Activated effector memory CD4-positive, alpha-beta T cell treated with anti-CD3 and anti-CD28 coated beads, Interleukin-2, amount 50 U/mL, for 16 hours (primary cell): Measurements from ENCODE around the gene CXCR6.

Experiments
- DNase-seq: peaks from one replicate; pipeline ENCODE4 v3.0.0-alpha.2; 2020

CXCR6 gene

GRCh38 chr3:45922950-45923590 is 20.2 kb upstream of the CXCR6 start:
- peak; percentile 33 for DNase-seq

GRCh38 chr3:45923755-45924154 is 19.5 kb upstream of the CXCR6 start:
- DNase-seq, result no peak

- DNase-seq, result no peak
Measured at GRCh38 chr3:45927881-45928280, 15.4 kb upstream of the CXCR6 start.

- peak; percentile 86 for DNase-seq
Measured at GRCh38 chr3:45929042-45929679, 14.1 kb upstream of the CXCR6 start.

- DNase-seq, result no peak
Measured at GRCh38 chr3:45931496-45931895, 11.8 kb upstream of the CXCR6 start.

GRCh38 chr3:45932112-45932511 is 11.2 kb upstream of the CXCR6 start:
- no peak for DNase-seq

- no peak for DNase-seq
Measured at GRCh38 chr3:45933591-45933990, 9.7 kb upstream of the CXCR6 start.

GRCh38 chr3:45936261-45936660 is 7.0 kb upstream of the CXCR6 start:
- peak; percentile 45 for DNase-seq

- peak; percentile 53 for DNase-seq
Measured at GRCh38 chr3:45937206-45938042, 5.8 kb upstream of the CXCR6 start.

GRCh38 chr3:45938043-45938435 is 5.2 kb upstream of the CXCR6 start:
- peak; percentile 24 for DNase-seq

GRCh38 chr3:45938864-45939263 is 4.4 kb upstream of the CXCR6 start:
- peak; percentile 92 for DNase-seq

GRCh38 chr3:45939341-45939771 is 3.9 kb upstream of the CXCR6 start:
- DNase-seq, result peak; percentile 61

GRCh38 chr3:45940004-45940780 is 3.1 kb upstream of the CXCR6 start:
- peak; percentile 42 for DNase-seq

GRCh38 chr3:45940781-45941365 is 2.4 kb upstream of the CXCR6 start:
- peak; percentile 53 for DNase-seq

GRCh38 chr3:45942051-45942825 is 1.0 kb upstream of the CXCR6 start:
- peak; percentile 60 for DNase-seq

- peak; percentile 61 for DNase-seq
Measured at GRCh38 chr3:45944830-45945620, 1.8 kb downstream of the CXCR6 start.

- no peak for DNase-seq
Measured at GRCh38 chr3:45946307-45946706, 3.0 kb downstream of the CXCR6 start.

- no peak for DNase-seq
Measured at GRCh38 chr3:45946875-45947274, 3.6 kb downstream of the CXCR6 start.

GRCh38 chr3:45947361-45947760 is 4.1 kb downstream of the CXCR6 start:
- DNase-seq, result no peak

GRCh38 chr3:45948311-45948781 is 5.1 kb downstream of the CXCR6 start:
- DNase-seq, result no peak

- DNase-seq, result no peak
Measured at GRCh38 chr3:45948881-45949280, 5.6 kb downstream of the CXCR6 start.
